ENCODE data around the gene NRTN. TPM values are rescaled to one million over a fixed set of nuclear protein-coding genes. Genes with fewer than 3 reads are reported as not detected.

Gene NRTN
- total and polyA plus RNA-seq, 2 of the 13 experiments (the other 11 are each of a cell fraction or from before 2014, with no cell fraction given): 4.1 to 5.3 TPM

- TF ChIP-seq ZBTB33 (CRISPR knock-in tag; IDR thresholded peaks at IDR 0.05) (0 out of 2 replicates have a peak, but pooled peaks have one; percentile 27), ZNF605 (CRISPR knock-in tag; IDR thresholded peaks at IDR 0.05) (peak; percentile 0; the same call in 1 of the 2 replicates), HNRNPH1 (optimal IDR thresholded peaks at IDR 0.05; ENCODE audit: low read depth, low read length) (no peak), AGO2 (optimal IDR thresholded peaks at IDR 0.05; ENCODE audit: low read depth, low read length) (peak; percentile 79), ZNF800 (CRISPR knock-in tag; IDR thresholded peaks at IDR 0.05) (no peak), ZNF772 (CRISPR knock-in tag; IDR thresholded peaks at IDR 0.05) (no peak), HES4 (CRISPR knock-in tag; IDR thresholded peaks at IDR 0.05; ENCODE audit: borderline replicate concordance) (0 out of 2 replicates have a peak, but pooled peaks have one; percentile 9), ATF7 (IDR thresholded peaks at IDR 0.05) (no peak), ATF7 (CRISPR knock-in tag; IDR thresholded peaks at IDR 0.05) (0 out of 2 replicates have a peak, but pooled peaks have one; percentile 7), PAXIP1 (CRISPR knock-in tag; conservative IDR thresholded peaks at IDR 0.05) (0 out of 2 replicates have a peak, but pooled peaks have one; percentile 4), ZNF20 (CRISPR knock-in tag; IDR thresholded peaks at IDR 0.05) (no peak), ZNF512B (CRISPR knock-in tag; IDR thresholded peaks at IDR 0.05; ENCODE audit: borderline replicate concordance) (no peak), ZBTB4 (CRISPR knock-in tag; IDR thresholded peaks at IDR 0.05; ENCODE audit: borderline replicate concordance) (0 out of 2 replicates have a peak, but pooled peaks have one; percentile 8)
Measured at GRCh38 chr19:5828661-5829566, 24.0 kb downstream of the NRTN start (continued).
